ENCODE results near the gene KCNN3.

DNA sequence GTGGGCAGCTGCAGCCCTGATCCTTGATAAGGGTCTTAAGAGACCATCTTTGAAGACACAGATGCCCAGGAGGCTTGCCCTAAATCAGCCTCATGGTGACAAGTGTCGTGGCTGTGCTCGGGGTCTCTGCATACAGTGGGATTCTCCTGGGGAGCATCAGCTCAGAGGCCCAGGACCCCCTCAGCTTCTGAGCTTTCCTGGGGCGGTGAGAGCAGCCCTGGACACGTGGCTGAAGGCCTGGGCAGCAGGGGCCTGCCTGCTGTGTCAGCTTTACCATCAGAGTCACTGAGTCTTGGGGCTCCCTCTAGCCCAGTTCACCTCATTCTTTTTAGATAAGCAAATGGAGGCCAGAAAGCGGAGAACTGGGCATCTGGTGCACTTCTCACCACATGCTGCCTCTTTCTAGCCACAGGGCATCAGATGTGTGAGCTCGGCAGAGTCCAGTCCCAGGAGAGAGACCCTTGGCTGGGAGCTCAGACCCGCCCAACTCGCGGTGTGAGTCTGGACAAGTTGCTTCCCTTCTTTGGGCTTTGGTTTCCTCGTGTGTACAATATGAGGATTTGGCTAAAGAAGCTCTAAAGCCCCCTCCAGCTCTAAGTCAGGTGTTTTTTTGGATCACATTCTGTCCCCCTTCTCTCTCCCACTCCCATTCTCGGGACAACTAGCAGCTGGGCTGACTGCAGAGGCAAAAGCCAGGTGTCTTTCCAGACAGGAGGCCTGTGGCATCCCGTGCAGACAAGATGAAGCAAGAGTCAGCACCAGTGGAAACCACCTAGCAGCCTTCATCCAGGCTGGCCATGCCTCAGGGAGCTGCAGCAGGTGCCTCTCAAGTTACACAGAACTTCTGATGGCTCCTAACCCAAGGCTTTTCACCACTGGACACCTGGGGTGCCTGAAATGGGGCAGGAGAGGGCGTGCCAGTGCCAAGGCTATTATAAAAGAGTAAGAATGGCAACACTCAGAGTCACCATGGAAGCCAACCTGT lies 119.1 kb downstream of the KCNN3 start:
- no peak for TF ChIP-seq SIX5 (IDR thresholded peaks at IDR 0.05; ENCODE audit: low read depth, low read length)
- no peak for TF ChIP-seq CBX8 (IDR thresholded peaks at IDR 0.05; ENCODE audit: borderline replicate concordance, low read depth, low read length)
- no peak for TF ChIP-seq POLR2A (IDR thresholded peaks at IDR 0.05; ENCODE audit: control extremely low read depth in 1 of 2, low read depth in 2 of 2, low read length in 2 of 2)
- no peak for TF ChIP-seq TCF12 (IDR thresholded peaks at IDR 0.05; ENCODE audit: low read depth, low read length)
